Lung (tissue), 12 donors: ENCODE data around the gene GLRX. TPM values are rescaled to one million over a fixed set of nuclear protein-coding genes. Genes with fewer than 3 reads are reported as not detected.

Experiments used
- ATAC-seq: fragments of 200-7000 bp; cut with Tn5 transposase; one replicate; pipeline ENCODE4 v1.9.1; 2020; ENCODE audit warnings: moderate number of reproducible peaks; ENCODE audit not compliant: insufficient read depth, low FRiP score
- DNase-seq, 3 donors: peaks; one replicate each; pipeline ENCODE4 v3.0.0-alpha.2; 2013 to 2017
- H3K27ac ChIP-seq, 2 donors: one replicate each; pipeline ENCODE4 v1.5.1; 2013; ENCODE audit warnings: mild to moderate bottlenecking in 2 of 2, moderate library complexity in 2 of 2, control low read depth in 1 of 2, inconsistent platforms in 1 of 2, low read depth in 1 of 2, low read length in 1 of 2
- H3K27me3 ChIP-seq, 3 donors: one replicate each; pipeline ENCODE4 v1.5.1; 2013; ENCODE audit warnings: low read length in 2 of 3; ENCODE audit not compliant: control insufficient read depth in 3 of 3, insufficient read depth in 3 of 3
- H3K36me3 ChIP-seq, 4 donors: one replicate each; pipeline ENCODE4 v1.5.1; 2013; ENCODE audit warnings: low read length in 4 of 4, mild to moderate bottlenecking in 1 of 4, moderate library complexity in 1 of 4; ENCODE audit not compliant: control insufficient read depth in 4 of 4, insufficient read depth in 4 of 4
- H3K4me1 ChIP-seq, 5 donors: one replicate each; pipeline ENCODE4 v1.5.1; 2013; ENCODE audit warnings: low read length in 5 of 5, mild to moderate bottlenecking in 2 of 5, moderate library complexity in 1 of 5; ENCODE audit not compliant: control insufficient read depth in 5 of 5, insufficient read depth in 5 of 5
- H3K4me3 ChIP-seq: one replicate; pipeline ENCODE4 v1.5.1; 2013; ENCODE audit warnings: mild to moderate bottlenecking, control low read depth, moderate library complexity
- H3K9ac ChIP-seq, 2 donors: one replicate each; pipeline ENCODE4 v1.5.1; 2013; ENCODE audit warnings: low read length in 2 of 2, control low read depth in 1 of 2; ENCODE audit not compliant: insufficient read depth in 1 of 2
- H3K9me3 ChIP-seq, 4 donors: one replicate each; pipeline ENCODE4 v1.5.1; 2013; ENCODE audit warnings: low read length in 3 of 4, mild to moderate bottlenecking in 1 of 4, moderate library complexity in 1 of 4; ENCODE audit not compliant: control insufficient read depth in 4 of 4, insufficient read depth in 3 of 4
- CTCF ChIP-seq: IDR thresholded peaks from 2 replicates; pipeline ENCODE4 v1.5.1; 2012; ENCODE audit warnings: mild to moderate bottlenecking; ENCODE audit errors: control extremely low read depth, extremely low read depth
- WGBS, 2 donors: extraction: QIAGEN DNeasy Blood & Tissue Kit; methylation state at CpG; one replicate each; pipeline ENCODE4 v1.1.7; 2013; 5-methylcytosine and 5-hydroxymethylcytosine counted together
- polyA plus RNA-seq, 2 donors: library from polyadenylated mRNA; stranded (reverse); fragments of 200-250 nt; gene quantifications; one replicate each; pipeline ENCODE4 v1.2.1, GENCODE V29; 2013
- total RNA-seq, 2 donors: library from RNA; depleted of rRNA in 1 of 2; stranded (reverse); fragments of >200 nt in 1 of 2; gene quantifications; one replicate each; pipeline ENCODE4 v1.2.1, GENCODE V29; 2014 to 2021
- donor health status: control.
- donor health status: control.
- donor health status: Bipolar disorder and iron deficiency.
- donor health status: healthy.
- donor health status: DM: yes; HTN: yes; CAD: no.

GLRX gene
- total and polyA plus RNA-seq, 4 donors = 23.1 to 300 (median 91.2) TPM

- Histone ChIP-seq H3K9me3 (no peaks in the 10 kb centered on the region), H3K4me1 (peaks cover 0 to 10% (median 5%) of the 10 kb centered on the region in 5 donors), H3K27ac (no peak overlapping the region), H3K36me3 (peaks cover 2 to 9% (median 6%) of the 10 kb centered on the region in 4 donors), H3K4me3 (no peak overlapping the region), H3K9ac (no peak overlapping the region), H3K27me3 (no peaks in the 10 kb centered on the region)
- ATAC-seq (no peak), DNase-seq (no peak)
- TF ChIP-seq CTCF = no peak
- 95 to 99% methylated on average over 6 of the region's 6 CpGs for WGBS, 2 donors
These were observed 58.6 kb downstream of the GLRX start for GRCh38 chr5:95763941-95764340.

Other genes starting within 250 kb of the GLRX start
- under 1 TPM; 0.28 to 0.34 TPM for gene GPR150, start 202.6 kb downstream of the GLRX start, total RNA-seq
- under 1 TPM; 0.08 to 0.26 TPM for gene GPR150, start 202.6 kb downstream of the GLRX start, polyA plus RNA-seq
- gene RFESD, start 175.9 kb downstream of the GLRX start, total RNA-seq = 1 to 10 TPM; 3.8 to 6.4 TPM
- 1 to 10 TPM; 2.6 to 3.4 TPM for gene RFESD, start 175.9 kb downstream of the GLRX start, polyA plus RNA-seq
- under 1 TPM in 1 of 2 donors, not detected in 1; 0.40 TPM for gene SPATA9, start 139.7 kb downstream of the GLRX start, total RNA-seq
- gene SPATA9, start 139.7 kb downstream of the GLRX start, polyA plus RNA-seq = under 1 TPM; 0.31 to 0.77 TPM
- gene RHOBTB3, start 91.4 kb downstream of the GLRX start, total RNA-seq = 100 to 1,000 TPM in 1 of 2 donors, 10 to 100 TPM in 1; 47.7 to 150 TPM
- gene RHOBTB3, start 91.4 kb downstream of the GLRX start, polyA plus RNA-seq = 10 to 100 TPM; 12.9 to 13.5 TPM
- gene ELL2, start 139.1 kb upstream of the GLRX start, total RNA-seq = 10 to 100 TPM; 67.5 to 79.6 TPM
- gene ELL2, start 139.1 kb upstream of the GLRX start, polyA plus RNA-seq = 10 to 100 TPM; 12.3 to 30.6 TPM